Large intestine (tissue), 3 donors: ENCODE measurements around the gene CRMP1. TPM values are rescaled to one million over a fixed set of nuclear protein-coding genes. Genes with fewer than 3 reads are reported as not detected.
"Not testable (repeated sequence)": the region's sequence is repeated elsewhere in the genome, so short reads cannot be mapped to it uniquely, and the experiment has no call there.

ENCODE experiments used
- DNase-seq, 2 donors: peaks; one replicate each; pipeline versions ENCODE4 v3.0.0 to v3.0.0-alpha.2; 2013
- H3K27ac ChIP-seq: one replicate; pipeline ENCODE4 v1.5.1; 2013; ENCODE audit warnings: low read length
- H3K27me3 ChIP-seq: 2 replicates; pipeline ENCODE4 v1.6.1; 2013; ENCODE audit warnings: low read length; ENCODE audit not compliant: control insufficient read depth, insufficient read depth
- H3K36me3 ChIP-seq: 2 replicates; pipeline ENCODE4 v1.6.1; 2013; ENCODE audit warnings: low read length; ENCODE audit not compliant: control insufficient read depth, insufficient read depth
- H3K4me1 ChIP-seq: one replicate; pipeline ENCODE4 v1.6.1; 2013; ENCODE audit warnings: low read length; ENCODE audit not compliant: control insufficient read depth, insufficient read depth
- H3K4me3 ChIP-seq: one replicate; pipeline ENCODE4 v1.5.1; 2013; ENCODE audit warnings: low read length
- H3K9me3 ChIP-seq: one replicate; pipeline ENCODE4 v1.6.1; 2013; ENCODE audit warnings: mild to moderate bottlenecking, low read depth, low read length, moderate library complexity; ENCODE audit not compliant: control insufficient read depth
- WGBS: methylation state at CpG from one replicate; pipeline ENCODE4 v1.1.5; 2013; ENCODE audit warnings: low lambda C conversion rate; ENCODE audit not compliant: insufficient coverage; 5-methylcytosine and 5-hydroxymethylcytosine counted together
- polyA plus RNA-seq: library from polyadenylated mRNA; unstranded; fragments of 120-200 nt; gene quantifications from one replicate; pipeline ENCODE4 v1.2.1, GENCODE V29; 2013

Gene CRMP1
- polyA plus RNA-seq, 1 donor = 31.5 TPM

- WGBS = 80% methylated on average over 1 of the region's 30 CpGs
- peak; percentile 35 to 48 for DNase-seq
- no peak overlapping the region for H3K4me3 ChIP-seq
- no peaks in the 10 kb centered on the region for H3K9me3 ChIP-seq
- H3K4me1 ChIP-seq = peaks cover 3% of the 10 kb centered on the region
- H3K36me3 ChIP-seq = peaks cover 5% of the 10 kb centered on the region
- no peaks in the 10 kb centered on the region for H3K27me3 ChIP-seq
- H3K27ac ChIP-seq = peak overlapping the region; percentile 42
Measured at GRCh38 chr4:5839751-5840674, 52.9 kb downstream of the CRMP1 start.

- Histone ChIP-seq H3K27ac (peak overlapping the region; percentile 42), H3K9me3 (no peaks in the 10 kb centered on the region), H3K4me1 (no peaks in the 10 kb centered on the region), H3K27me3 (no peaks in the 10 kb centered on the region), H3K36me3 (peaks cover 5% of the 10 kb centered on the region), H3K4me3 (no peak overlapping the region)
- DNase-seq = no peak
- WGBS = no CpG with 5 or more reads among the region's 13 CpGs
Measured at GRCh38 chr4:5839332-5839731, 53.6 kb downstream of the CRMP1 start.

GRCh38 chr4:5837483-5837882, 55.4 kb downstream of the CRMP1 start:
- H3K9me3 ChIP-seq, H3K4me1 ChIP-seq, H3K27me3 ChIP-seq, H3K27ac ChIP-seq, H3K36me3 ChIP-seq, DNase-seq, H3K4me3 ChIP-seq: not testable (repeated sequence)
- WGBS = 97% methylated on average over 3 of the region's 6 CpGs

- no peak overlapping the region for H3K27ac ChIP-seq
- whole genome bisulfite sequencing = no CpG with 5 or more reads among the region's 3 CpGs
- DNase-seq = no peak
Measured at GRCh38 chr4:5836943-5837342, 55.9 kb downstream of the CRMP1 start.

GRCh38 chr4:5828005-5828391, 64.9 kb downstream of the CRMP1 start:
- H3K27me3 ChIP-seq = no peaks in the 10 kb centered on the region
- no peak overlapping the region for H3K27ac ChIP-seq
- no peak overlapping the region for H3K4me3 ChIP-seq
- DNase-seq = no peak
- no peaks in the 10 kb centered on the region for H3K4me1 ChIP-seq
- no peaks in the 10 kb centered on the region for H3K9me3 ChIP-seq
- 100% methylated on average over 2 of the region's 11 CpGs for WGBS
- peaks cover 4% of the 10 kb centered on the region for H3K36me3 ChIP-seq

More at GRCh38 chr4:5836943-5837342, 55.9 kb downstream of the CRMP1 start:
- H3K9me3 ChIP-seq = no peaks in the 10 kb centered on the region
- H3K4me1 ChIP-seq = no peaks in the 10 kb centered on the region
- H3K27me3 ChIP-seq = no peaks in the 10 kb centered on the region
- H3K4me3 ChIP-seq = no peak overlapping the region
- H3K36me3 ChIP-seq = peaks cover 3% of the 10 kb centered on the region

- Histone ChIP-seq H3K27ac (no peak overlapping the region), H3K36me3 (peaks cover 4% of the 10 kb centered on the region), H3K4me3 (no peak overlapping the region), H3K4me1 (no peaks in the 10 kb centered on the region), H3K9me3 (no peaks in the 10 kb centered on the region), H3K27me3 (no peaks in the 10 kb centered on the region)
- WGBS = no CpG with 5 or more reads among the region's 19 CpGs
- no peak for DNase-seq
Measured at GRCh38 chr4:5827108-5828004, 65.5 kb downstream of the CRMP1 start.

GRCh38 chr4:5826437-5827107, 66.3 kb downstream of the CRMP1 start:
- H3K27me3 ChIP-seq = no peaks in the 10 kb centered on the region
- no peaks in the 10 kb centered on the region for H3K4me1 ChIP-seq
- peaks cover 4% of the 10 kb centered on the region for H3K36me3 ChIP-seq
- H3K4me3 ChIP-seq = no peak overlapping the region
- no CpG with 5 or more reads among the region's 5 CpGs for WGBS
- DNase-seq = no peak
- no peaks in the 10 kb centered on the region for H3K9me3 ChIP-seq
- no peak overlapping the region for H3K27ac ChIP-seq

GRCh38 chr4:5825321-5826041, 67.4 kb downstream of the CRMP1 start:
- Histone ChIP-seq H3K27me3 (no peaks in the 10 kb centered on the region), H3K27ac (no peak overlapping the region), H3K4me3 (no peak overlapping the region), H3K36me3 (peaks cover 4% of the 10 kb centered on the region), H3K4me1 (no peaks in the 10 kb centered on the region), H3K9me3 (no peaks in the 10 kb centered on the region)
- no CpG with 5 or more reads among the region's 19 CpGs for WGBS
- DNase-seq = no peak

- 80% methylated on average over 1 of the region's 6 CpGs for WGBS
- no peak for DNase-seq
Measured at GRCh38 chr4:5824635-5825034, 68.3 kb downstream of the CRMP1 start.

More at GRCh38 chr4:5824635-5825034, 68.3 kb downstream of the CRMP1 start:
- Histone ChIP-seq H3K4me3 (no peak overlapping the region), H3K27ac (no peak overlapping the region), H3K9me3 (no peaks in the 10 kb centered on the region), H3K36me3 (peaks cover 4% of the 10 kb centered on the region), H3K4me1 (no peaks in the 10 kb centered on the region), H3K27me3 (no peaks in the 10 kb centered on the region)
